ENCODE results near the gene ANKRD55. TPM values are rescaled to one million over a fixed set of nuclear protein-coding genes. Genes with fewer than 3 reads are reported as not detected.

Gene ANKRD55
- total and polyA plus RNA-seq, 12 donors = 0.01 to 0.72 TPM; not detected in 10

GRCh38 chr5:56077796-56078233 lies 155.3 kb downstream of the ANKRD55 start:
- Histone ChIP-seq H3K36me3 (no peaks in the 10 kb centered on the region), H3K27ac (peak overlapping the region in 7 of 10 donors; percentile 12 to 57 (median 46)), H3K4me1 (peaks cover 0 to 42% (median 13%) of the 10 kb centered on the region in 9 donors), H3K4me3 (no peak overlapping the region), H3K27me3 (no peaks in the 10 kb centered on the region), H3K9me3 (no peaks in the 10 kb centered on the region)
- intact Hi-C loops (cut with DNase I) = loop anchor here in 3 of 10 donors (5.0 to 10.0 kb wide), 2 partner anchors 97 to 99 kb away; no protein-coding TSS in a partner anchor
- TF ChIP-seq, protein P1, sequence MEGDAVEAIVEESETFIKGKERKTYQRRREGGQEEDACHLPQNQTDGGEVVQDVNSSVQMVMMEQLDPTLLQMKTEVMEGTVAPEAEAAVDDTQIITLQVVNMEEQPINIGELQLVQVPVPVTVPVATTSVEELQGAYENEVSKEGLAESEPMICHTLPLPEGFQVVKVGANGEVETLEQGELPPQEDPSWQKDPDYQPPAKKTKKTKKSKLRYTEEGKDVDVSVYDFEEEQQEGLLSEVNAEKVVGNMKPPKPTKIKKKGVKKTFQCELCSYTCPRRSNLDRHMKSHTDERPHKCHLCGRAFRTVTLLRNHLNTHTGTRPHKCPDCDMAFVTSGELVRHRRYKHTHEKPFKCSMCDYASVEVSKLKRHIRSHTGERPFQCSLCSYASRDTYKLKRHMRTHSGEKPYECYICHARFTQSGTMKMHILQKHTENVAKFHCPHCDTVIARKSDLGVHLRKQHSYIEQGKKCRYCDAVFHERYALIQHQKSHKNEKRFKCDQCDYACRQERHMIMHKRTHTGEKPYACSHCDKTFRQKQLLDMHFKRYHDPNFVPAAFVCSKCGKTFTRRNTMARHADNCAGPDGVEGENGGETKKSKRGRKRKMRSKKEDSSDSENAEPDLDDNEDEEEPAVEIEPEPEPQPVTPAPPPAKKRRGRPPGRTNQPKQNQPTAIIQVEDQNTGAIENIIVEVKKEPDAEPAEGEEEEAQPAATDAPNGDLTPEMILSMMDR (IDR thresholded peaks at IDR 0.05) = no peak
- ATAC-seq (no peak), DNase-seq (no peak)
- 93% methylated on average over 7 of the region's 7 CpGs for WGBS, 2 donors

GRCh38 chr5:56076486-56076885 lies 156.6 kb downstream of the ANKRD55 start:
- TF ChIP-seq, protein P1 (IDR thresholded peaks at IDR 0.05) = no peak
- intact Hi-C loops (cut with DNase I) = loop anchor here in 3 of 10 donors (5.0 to 10.0 kb wide), 2 partner anchors 98 to 101 kb away; no protein-coding TSS in a partner anchor
- ATAC-seq = no peak
- Histone ChIP-seq H3K9me3 (no peaks in the 10 kb centered on the region), H3K27ac (peak overlapping the region in 6 of 10 donors; percentile 57 to 84 (median 72)), H3K4me3 (no peak overlapping the region), H3K36me3 (no peaks in the 10 kb centered on the region), H3K4me1 (peaks cover 0 to 52% (median 20%) of the 10 kb centered on the region in 9 donors), H3K27me3 (no peaks in the 10 kb centered on the region)
- no peak for DNase-seq
- WGBS, 2 donors = 80 to 89% methylated on average over 3 of the region's 3 CpGs

GRCh38 chr5:56075361-56075760 lies 157.8 kb downstream of the ANKRD55 start:
- ATAC-seq (peak; percentile 52 to 75 (median 63)), DNase-seq (peak; percentile 26 to 33)
- TF ChIP-seq, protein P1 (IDR thresholded peaks at IDR 0.05) = no peak
- H3K4me3 ChIP-seq = no peak overlapping the region
- peaks cover 0 to 52% (median 31%) of the 10 kb centered on the region in 9 donors for H3K4me1 ChIP-seq
- H3K27me3 ChIP-seq = no peaks in the 10 kb centered on the region
- WGBS, 2 donors = 66 to 78% methylated on average over 2 of the region's 2 CpGs
- intact Hi-C loops (cut with DNase I) = loop anchor here in 3 of 10 donors (5.0 to 10.0 kb wide), 2 partner anchors 99 to 102 kb away; no protein-coding TSS in a partner anchor
- H3K27ac ChIP-seq = peak overlapping the region; percentile 14 to 84 (median 73)
- H3K36me3 ChIP-seq = no peaks in the 10 kb centered on the region
- no peaks in the 10 kb centered on the region for H3K9me3 ChIP-seq

DNA sequence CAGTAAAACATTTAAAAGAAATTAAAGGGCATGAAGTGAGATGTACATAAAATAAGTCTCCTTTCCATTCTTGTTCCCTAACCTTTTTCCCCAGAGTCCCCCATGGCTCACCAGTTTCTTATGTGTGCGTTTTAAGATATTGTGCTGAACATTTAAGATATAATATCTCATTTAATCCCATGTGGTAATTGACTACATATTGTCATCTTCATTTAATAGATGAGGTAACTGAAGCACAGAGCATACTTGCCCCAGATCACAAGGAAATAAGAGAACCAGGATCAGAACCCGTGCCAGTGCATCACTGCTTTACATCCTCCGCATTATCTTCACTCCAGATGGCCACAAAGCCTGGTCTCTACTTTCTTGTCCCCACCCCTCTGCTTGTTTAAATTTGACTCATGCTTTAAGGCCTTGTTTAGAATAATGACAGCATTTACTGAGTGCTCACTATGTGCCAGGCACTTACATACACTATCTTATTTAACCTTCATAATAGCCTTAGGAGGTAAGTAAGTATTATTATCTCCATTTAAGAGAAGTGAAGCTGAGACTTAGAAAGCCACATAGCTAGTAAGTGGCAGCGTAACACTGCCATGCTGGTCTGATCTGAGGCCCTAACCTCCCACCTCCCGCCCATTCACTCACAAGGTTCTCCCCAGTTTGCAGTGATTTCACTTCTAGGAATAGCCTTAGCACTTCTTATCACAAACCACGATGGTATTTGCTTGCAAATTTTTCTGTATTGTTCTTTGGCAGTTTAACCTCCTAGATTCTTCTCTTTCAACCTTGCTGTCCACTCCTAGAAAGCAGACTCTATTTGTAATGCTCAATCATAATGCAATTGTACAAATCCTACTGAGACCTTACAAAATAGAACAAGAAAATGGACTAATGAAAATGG lies 160.0 kb downstream of the ANKRD55 start:
- no peaks in the 10 kb centered on the region for H3K36me3 ChIP-seq
- H3K4me1 ChIP-seq = peaks cover 0 to 54% (median 45%) of the 10 kb centered on the region in 9 donors
- TF ChIP-seq, protein P1 (IDR thresholded peaks at IDR 0.05) = no peak
- WGBS, 2 donors = 83 to 84% methylated on average over 6 of the region's 6 CpGs
- intact Hi-C loops (cut with DNase I) = loop anchor here in 2 of 10 donors (5.0 to 10.0 kb wide), 2 partner anchors 81 to 102 kb away; partner anchors contain the start of gene IL6ST (in 1 of the 2)
- ATAC-seq (no peak), DNase-seq (no peak)
- no peaks in the 10 kb centered on the region for H3K27me3 ChIP-seq
- no peak overlapping the region for H3K4me3 ChIP-seq
- no peaks in the 10 kb centered on the region for H3K9me3 ChIP-seq
- peak overlapping the region in 1 of 10 donors; percentile 1 for H3K27ac ChIP-seq
